Activated CD8-positive, alpha-beta memory T cell treated with anti-CD3 and anti-CD28 coated beads for 48 hours (primary cell): ENCODE results near the gene DMD.

Experiments used
- DNase-seq, 3 experiments: peaks; one replicate each; pipeline ENCODE4 v3.0.0-alpha.2; 2020; ENCODE audit warnings: low read depth in 2 of 3, low spot score in 2 of 3

DMD gene

DNA sequence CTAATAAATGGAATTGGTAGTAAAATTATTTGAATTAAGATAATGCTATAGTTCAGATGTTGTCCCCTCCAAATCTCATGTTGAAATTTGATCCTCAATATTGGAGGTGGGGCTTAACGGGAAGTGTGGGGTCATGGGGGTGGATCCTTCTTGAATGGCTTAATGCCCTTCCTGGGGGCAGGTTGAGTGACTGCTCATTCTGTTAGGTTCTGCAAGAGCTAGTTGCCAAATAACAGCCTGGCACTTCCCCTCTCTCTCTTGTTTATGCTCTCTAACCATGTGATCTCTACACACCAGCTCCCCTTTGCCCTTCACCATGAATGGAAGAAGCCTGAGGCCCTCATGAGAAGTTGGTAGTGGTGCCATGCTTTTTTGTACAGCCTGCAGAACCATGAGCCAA, 1414.7 kb downstream of the DMD start:
- no peak for DNase-seq

DNA sequence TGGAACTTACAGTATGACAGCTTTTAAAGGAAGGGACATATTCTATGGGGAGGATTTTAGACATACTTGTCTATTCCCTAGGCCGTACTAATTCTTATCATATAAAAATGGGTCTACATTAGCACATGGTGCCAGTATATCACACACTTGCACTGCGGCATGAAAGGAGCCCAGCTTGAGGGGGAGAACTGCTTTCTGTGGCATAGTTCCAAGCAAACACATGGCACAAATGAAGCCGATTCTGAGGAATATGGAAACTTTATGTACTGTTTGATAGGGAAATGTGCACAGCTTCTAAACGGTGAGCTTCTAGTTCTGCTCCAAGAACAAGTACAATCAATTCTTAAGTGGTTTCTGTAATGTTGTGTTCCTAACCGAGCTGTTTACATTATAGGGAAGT, 1463.9 kb downstream of the DMD start:
- no peak for DNase-seq

DNA sequence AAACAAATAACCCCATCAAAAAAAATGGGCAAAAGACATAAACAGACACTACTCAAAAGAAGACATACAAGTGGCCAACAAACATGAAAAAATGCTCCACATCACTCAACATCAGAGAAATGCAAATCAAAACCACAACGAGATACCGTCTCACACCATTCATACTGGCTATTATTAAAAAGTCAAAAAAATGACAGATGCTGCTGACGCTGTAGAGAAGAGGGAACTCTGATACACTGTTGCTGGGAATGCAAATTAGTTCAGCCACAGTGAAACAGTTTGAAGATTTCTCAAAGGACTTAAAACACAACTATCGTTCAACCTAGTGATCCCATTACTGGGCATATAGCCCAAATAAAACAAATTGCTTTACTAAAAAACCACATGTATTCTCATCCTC, 1468.3 kb downstream of the DMD start:
- DNase-seq, result no peak

DNA sequence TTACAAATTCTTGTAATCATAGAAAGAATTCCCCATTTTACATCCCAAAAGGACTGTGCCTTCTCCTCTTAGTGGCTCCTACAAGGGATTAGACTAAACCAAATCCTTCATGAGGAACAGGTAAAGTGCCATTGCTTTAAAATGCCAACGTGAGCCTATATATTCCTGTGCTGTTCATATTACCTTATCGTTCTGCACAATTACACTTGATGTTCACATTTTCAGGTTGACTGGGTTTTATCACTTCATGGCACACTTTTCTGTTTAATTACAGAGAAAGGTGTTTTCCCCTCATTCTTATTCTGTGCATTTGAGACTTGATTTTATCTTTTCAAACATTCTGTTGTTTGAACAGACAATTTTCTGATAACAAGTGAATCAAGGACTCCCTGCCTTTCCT, 1493.9 kb downstream of the DMD start:
- no peak for DNase-seq

DNA sequence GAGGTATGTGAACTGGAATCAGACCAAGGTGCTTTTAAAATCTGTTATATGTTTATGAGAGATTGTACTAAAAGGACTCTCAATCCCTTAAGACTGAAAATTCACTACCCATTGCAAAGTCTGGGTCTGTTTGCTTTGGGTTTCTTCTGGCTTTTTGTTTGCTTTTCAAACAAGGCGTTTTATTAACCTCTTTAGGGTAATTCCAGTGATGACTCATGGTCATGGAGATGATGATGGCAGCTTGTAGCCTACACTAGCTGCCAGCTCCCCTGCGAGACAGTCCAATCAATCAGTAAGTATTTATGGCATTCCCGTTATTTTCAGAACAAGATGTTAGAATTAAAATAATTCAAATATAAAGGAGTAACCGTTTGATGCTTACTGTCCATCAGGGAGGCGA, 1495.7 kb downstream of the DMD start:
- no peak for DNase-seq

DNA sequence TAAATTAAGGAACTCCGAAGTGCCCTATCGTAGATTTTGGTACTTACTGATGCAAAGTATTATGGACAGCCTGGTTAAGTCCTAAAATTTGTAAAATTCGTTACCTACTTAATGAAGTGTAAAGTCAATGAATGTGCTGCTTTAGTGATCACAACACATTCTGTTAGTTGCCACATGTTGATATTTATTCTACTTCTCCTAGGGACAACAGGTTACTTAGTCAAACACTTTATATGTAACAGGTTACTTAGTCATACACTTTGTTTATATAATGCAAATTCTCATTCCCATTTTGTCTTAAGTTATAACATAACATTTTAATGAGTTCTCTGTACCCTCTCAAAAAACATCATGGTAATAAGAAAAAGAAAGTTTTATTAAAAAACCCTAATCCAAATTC, 1496.6 kb downstream of the DMD start:
- DNase-seq, result no peak

DNA sequence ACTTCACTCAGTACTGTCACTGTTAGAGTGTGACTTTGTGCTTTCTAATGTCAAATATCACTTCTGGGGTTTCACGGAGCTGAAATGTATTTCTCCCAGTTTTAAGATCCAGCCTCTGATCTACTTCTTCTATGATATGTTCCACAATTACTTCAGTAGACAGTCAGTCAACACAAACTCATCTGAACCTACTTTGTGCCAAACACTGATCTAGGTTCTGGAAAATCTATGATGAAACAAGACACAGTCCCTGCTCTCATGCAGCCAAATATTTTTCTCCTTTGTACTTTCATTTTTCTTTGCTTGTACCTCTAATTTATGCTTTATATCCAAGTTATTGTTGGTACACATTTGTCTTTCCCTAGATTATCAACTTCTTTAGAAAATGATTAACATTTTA, 1498.2 kb downstream of the DMD start:
- DNase-seq, result no peak

DNA sequence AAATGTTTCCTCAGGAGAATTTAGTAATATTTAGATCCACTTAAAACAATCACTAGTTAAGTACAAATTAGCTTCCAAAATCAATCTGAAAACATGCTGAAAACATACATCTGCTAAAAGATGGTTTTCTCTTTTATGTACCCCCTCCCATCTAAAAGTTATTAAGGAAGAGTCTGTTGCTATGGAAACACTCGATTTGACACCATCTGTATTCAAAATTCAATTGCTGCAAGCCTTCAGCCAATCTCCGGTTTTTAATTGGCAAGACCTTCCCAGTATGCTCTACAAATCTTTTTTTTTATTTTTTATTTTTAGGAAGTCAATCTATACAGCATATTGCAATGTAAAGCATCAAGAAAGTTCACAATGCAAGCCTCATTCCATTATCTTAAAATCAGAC, 1500.2 kb downstream of the DMD start:
- no peak for DNase-seq

DNA sequence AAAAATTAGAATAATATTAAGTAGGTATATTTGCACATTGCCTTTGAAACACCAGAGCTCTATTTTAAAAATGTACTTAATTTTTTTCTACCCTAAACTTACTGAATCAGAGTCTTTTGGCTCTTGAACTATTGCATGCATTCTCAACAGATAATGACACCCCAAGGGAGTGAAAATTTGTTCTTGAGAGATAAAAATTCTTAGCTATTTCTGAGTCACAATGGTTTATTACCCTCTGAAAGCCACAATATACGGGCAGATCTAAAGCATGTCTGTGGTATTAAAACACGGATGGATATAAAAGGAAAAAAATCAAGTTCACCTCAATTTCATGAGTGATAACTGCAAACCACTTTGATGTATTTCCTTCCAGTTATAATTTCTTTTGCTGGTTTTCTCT, 1503.2 kb downstream of the DMD start:
- DNase-seq, result no peak

DNA sequence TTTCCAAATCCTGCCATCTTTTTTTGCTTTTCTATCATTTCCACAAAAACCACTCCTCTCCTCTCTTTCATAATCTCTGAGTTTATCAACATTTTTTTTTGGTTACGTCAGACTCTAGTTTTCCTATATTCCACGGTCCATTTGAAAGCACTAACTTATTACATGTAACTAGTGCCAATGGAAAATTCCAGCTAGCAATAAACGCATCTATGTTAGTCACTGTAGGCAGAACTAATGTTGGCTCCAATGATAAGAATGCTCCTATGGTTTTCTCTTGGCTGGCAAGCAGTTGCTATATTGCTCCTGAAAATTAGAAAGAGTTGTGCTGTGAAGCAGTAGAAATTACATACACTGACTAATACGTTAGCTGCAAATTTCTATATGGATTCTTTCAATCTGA, 1504.9 kb downstream of the DMD start:
- no peak for DNase-seq

DNA sequence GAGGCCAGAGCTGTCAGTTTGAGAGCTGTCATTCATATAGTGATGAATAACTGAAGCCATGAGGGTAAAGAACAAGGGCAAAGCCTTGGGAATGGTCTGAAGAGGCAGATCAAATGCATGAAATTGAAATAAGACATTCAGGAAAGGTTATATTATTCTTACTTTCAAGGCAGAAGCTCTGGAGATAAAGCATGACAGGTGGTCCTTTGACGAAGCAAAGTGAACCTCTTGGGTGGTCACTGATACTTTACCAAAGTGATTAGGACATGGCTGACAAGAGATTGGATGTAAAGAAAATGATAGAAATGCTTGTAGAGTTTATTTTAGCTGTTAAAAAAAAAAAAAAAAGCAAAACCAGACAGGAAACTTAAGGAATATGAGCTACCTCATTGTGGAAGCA, 1505.5 kb downstream of the DMD start:
- no peak for DNase-seq

DNA sequence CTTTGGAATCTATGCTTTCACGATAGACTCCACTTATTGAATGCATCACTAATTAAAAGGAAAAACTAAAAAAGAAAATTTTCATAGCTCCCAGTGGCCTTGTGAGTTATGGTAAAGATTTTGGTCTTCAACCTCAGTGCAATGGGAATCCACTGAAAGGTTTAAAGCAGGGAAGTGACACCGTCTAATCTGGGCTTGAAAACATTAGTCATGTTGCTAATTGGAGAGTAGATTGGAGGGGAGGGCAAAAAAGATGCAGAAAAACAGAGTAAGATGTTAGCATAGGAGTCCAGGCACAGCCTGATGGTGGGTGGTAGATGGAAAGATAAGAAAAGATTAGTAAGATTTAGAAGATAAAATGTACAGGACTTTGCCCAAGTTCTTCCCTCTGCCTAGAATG, 1506.4 kb downstream of the DMD start:
- DNase-seq, result no peak

DNA sequence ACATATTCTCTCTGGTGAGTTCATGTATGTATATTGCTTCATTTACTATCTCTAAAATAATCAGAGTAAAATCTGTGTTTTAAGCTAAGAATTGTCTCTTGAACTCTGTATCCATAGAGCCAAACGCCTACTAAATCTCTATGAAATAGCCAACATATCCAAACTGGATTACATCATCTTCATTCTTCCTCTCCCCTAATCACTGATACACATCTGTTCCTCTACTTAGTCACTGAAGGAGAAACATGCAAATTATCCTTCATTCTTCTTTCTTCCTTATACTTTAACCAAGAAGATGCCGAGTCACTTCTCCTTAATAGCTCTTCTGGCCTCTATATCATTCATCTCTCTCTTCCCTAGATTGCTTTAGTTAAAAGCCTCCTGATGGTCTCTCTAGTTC, 1509.1 kb downstream of the DMD start:
- no peak for DNase-seq

DNA sequence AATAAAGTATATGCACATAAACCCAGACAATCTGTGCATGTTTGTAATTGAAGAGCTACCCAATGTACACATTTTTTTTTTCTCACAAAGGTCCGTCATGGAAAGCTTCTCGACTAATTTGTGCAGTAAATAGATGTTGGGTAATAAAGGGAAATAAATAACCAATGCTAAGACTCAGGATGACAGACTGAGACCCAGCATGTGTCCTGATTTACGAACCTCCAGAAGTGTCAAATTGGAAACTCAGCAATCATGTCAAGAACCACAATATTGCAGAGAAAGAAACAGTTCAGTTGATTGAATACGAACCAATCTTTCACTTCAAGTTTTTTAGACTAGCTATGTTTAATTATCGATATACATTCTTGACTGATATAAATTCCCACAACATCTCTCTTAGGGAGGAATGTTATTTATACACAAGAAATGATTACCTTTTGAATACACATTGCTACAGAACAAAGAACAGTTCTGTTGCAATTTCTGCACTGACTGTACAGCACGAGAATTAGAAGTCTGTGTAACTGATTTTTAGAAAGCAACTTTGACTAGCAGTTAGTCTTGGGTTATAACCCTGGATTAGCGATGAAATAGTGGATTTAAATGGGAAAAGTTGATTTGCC, 1513.9 kb downstream of the DMD start:
- no peak for DNase-seq

DNA sequence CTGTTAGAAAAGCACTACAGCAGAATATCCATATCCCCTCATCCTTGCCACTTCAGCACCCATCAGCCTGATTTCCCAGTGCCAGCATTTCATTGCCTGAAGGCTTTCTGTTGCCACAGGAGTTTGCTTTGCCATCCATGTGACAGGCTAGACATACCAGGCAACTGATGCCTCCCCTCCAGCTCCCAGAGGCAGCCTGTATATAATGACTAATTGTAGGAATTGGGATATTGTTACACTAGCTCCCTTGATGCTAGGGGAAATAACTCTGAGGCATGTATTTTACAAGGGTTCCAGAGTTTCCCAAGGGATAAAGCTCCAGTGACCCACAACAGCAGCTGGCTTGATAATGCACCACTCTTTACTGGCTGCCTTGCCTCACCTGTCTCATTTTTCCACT, 1531.5 kb downstream of the DMD start:
- DNase-seq, result no peak

DNA sequence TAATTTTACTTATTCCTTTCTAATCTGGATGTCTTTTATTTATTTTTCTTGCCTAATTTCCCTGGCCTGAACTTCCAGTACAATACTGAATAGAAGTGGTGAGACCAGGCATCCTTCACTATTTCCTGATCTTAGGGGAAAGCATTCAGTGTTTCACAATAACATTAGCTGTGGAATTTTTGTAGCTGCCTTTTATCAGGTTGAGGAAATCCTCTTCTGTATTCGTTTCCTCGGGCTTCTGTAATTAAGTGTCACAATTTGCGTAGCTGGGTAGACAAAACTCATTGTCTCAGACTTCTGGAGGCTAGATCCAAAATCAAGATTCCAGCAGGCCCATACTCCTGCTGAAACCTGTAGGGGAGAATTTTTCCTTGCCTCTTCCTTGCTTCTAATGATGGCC, 1541.1 kb downstream of the DMD start:
- DNase-seq, result no peak

DNA sequence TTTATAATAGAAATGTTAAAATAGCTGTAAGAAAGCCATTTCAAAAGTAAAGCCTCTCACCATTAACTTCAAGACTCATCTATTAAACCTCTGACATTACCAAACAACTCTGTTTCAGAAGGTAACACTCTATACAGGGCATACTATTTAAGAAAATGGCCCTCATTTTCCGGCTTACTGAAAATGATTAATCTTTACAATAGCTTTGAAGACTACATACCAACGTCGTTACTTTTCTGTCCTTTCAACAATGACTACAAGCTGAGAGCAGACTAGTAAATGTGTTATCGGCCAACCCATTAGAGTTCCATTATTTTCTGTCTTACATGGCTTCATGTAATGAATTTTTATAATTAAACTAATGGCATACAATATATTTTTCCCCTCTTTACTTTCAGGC, 1545.9 kb downstream of the DMD start:
- no peak for DNase-seq

DNA sequence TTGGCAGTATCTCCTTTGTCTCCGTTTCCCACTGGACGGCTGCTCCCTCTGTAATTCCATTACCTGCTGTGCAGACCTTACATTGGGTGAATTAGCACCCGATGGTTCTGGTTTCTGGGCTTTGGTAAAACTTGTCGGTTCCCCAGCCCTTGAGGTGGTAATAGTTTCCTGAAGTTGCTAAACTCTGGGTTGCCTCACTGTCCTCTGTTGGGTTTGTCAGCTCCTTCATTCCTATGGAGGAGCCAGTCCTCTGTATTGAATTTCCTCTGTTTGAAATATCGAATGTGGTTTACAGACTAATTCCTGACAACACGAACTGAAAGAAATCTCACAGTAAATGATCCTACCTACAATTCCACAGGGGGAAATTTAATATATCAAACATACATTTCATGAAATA, 1548.2 kb downstream of the DMD start:
- DNase-seq, result no peak

DNA sequence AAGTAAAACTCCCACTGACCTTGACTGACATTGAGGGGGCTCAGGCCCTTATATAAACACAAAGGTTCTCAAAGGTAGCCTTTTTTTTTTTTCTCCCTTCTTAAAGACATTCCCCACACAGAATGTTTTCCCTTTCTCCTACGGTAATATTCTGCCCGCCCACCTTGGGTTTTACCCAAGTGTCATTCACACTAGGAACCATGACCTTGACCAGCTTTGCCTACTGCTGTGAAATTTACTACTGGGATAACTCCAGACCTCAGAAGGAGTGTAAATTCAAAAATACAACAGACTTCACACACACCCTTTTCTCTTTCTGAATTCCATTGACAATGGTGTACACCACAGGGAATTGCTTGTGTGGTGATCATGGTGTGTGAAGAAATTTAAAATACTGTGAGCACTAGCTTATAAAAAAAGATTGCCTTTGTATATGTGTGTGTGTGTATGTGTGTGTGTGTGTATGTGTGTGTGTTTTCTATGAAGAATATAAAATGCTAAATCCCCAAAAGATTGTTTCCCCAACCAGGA, 1550.0 kb downstream of the DMD start:
- DNase-seq, result no peak

DNA sequence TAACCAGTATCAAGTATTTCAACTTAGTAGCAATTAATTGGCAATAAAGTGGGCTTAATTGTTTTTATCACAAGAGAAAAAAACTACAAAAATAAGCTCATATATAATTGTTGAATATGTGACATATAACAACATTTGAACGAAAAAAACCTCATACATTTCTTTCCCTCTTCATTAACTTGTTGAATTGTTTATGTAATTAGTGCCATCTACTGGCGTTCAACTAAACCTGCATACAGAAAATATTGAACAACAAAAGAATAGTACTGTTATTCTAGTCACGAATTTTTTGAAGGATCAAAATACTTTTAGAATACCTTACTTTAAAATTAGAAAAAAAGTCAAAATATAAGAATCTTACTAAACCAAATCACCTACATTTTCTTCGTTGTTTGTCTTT, 1553.0 kb downstream of the DMD start:
- DNase-seq, result no peak

DNA sequence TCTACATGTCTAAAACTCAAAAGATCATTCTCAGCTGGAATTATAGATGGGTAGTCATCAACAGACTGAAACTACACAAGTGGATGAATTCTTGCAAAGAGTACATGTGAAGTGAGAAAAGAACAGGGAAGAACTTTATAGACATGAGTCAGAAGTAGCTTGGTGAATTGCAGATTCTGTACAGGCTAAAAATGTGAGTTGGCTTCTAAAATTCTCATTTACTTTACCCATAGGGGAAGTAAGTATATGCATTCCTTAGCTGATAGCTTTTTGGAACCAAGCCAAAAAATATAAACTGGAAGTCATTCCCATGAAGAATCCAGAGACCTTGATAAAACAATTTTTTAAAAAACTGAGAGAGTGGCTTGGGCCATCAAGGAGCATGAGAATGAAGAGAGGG, 1555.3 kb downstream of the DMD start:
- no peak for DNase-seq

DNA sequence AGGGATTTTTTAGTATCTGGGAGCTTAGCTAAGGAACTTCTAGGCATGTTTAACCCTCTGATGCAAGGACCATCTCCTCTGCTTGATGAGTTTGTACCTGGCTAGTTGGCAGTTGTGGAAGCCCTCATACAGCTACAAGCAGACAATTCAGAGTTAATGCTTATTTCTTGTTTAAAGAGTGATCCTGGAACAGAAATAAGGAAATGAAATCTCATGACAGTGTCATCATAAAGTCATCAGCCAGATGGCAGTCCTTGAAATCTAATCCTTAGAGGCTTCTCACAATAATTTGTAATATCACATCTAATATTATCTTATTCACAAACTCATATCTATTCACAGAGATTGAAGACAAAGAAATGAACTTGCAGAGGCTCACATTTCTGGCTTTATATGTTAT, 1557.9 kb downstream of the DMD start:
- DNase-seq, result no peak

DNA sequence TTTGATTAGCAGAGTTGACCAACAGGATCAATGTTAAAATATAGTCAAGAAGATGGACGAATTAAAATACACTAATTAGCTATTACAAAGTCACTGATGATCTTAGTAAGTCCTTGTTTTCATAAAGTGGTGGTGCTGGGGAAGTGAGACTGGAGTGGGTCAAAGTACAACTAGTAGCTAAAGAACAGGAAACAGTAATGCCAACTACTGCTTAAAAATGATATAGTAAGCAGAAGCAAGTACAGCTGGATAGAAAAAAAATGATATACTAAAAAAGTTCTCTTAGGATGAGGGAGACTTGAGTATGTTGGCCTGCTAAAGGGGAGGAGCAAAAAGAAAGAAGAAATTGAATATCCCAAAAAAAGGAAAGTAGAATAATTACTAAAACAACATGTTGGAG, 1558.7 kb downstream of the DMD start:
- no peak for DNase-seq

DNA sequence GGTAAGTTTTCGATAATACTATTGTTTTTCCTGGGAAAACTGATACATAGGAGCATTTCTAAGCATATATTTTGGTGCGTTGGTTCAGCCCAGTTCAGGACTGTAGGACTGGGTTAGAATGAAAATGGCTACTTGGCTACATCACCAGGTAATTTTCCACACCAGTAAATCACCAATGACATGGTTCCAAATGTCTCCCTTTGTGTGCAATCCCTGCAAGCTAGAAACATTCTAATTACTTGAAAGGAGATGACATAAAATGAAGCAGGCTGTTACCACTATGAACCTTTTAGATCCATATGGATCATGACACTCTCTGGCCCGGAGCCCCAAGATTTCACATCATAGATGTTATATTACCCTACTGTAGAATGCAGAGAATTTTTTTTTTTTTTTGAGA, 1562.1 kb downstream of the DMD start:
- no peak for DNase-seq
